ENCODE measurements around the gene CTNND2.

CTNND2 gene

GRCh38 chr5:11306365-11306764 is 597.9 kb downstream of the CTNND2 start:
- no peak for DNase-seq (ENCODE audit: low read depth)
- no peak overlapping the region for H3K9ac ChIP-seq (ENCODE audit: low read length)
- no peaks in the 10 kb centered on the region for H3K36me3 ChIP-seq (ENCODE audit: control insufficient read depth, insufficient read depth, low read length, severe bottlenecking)
- no peaks in the 10 kb centered on the region for H3K9me3 ChIP-seq (ENCODE audit: control insufficient read depth, low read length)
- no peaks in the 10 kb centered on the region for H3K27me3 ChIP-seq (replicated peaks; ENCODE audit: control insufficient read depth, insufficient read depth, low read length)
- no peaks in the 10 kb centered on the region for H3K4me1 ChIP-seq (ENCODE audit: control insufficient read depth, insufficient read depth, low read length)
- H3K4me3 ChIP-seq (ENCODE audit: low read length) = no peak overlapping the region

- Histone ChIP-seq H3K4me1 (ENCODE audit: control insufficient read depth, insufficient read depth, low read length) (no peaks in the 10 kb centered on the region), H3K4me3 (ENCODE audit: low read length) (no peak overlapping the region), H3K36me3 (ENCODE audit: control insufficient read depth, insufficient read depth, low read length, severe bottlenecking) (no peaks in the 10 kb centered on the region), H3K27me3 (replicated peaks; ENCODE audit: control insufficient read depth, insufficient read depth, low read length) (no peaks in the 10 kb centered on the region), H3K9ac (ENCODE audit: low read length) (no peak overlapping the region), H3K9me3 (ENCODE audit: control insufficient read depth, low read length) (no peaks in the 10 kb centered on the region)
- DNase-seq (ENCODE audit: low read depth) = no peak
Measured at GRCh38 chr5:11305245-11305644, 599.0 kb downstream of the CTNND2 start.

- Histone ChIP-seq H3K27me3 (replicated peaks; ENCODE audit: control insufficient read depth, insufficient read depth, low read length) (no peaks in the 10 kb centered on the region), H3K4me1 (ENCODE audit: control insufficient read depth, insufficient read depth, low read length) (no peaks in the 10 kb centered on the region), H3K9me3 (ENCODE audit: control insufficient read depth, low read length) (no peaks in the 10 kb centered on the region), H3K9ac (ENCODE audit: low read length) (no peak overlapping the region), H3K36me3 (ENCODE audit: control insufficient read depth, insufficient read depth, low read length, severe bottlenecking) (no peaks in the 10 kb centered on the region), H3K4me3 (ENCODE audit: low read length) (no peak overlapping the region)
- no peak for DNase-seq (ENCODE audit: low read depth)
Measured at GRCh38 chr5:11304641-11305040, 599.6 kb downstream of the CTNND2 start.

- Histone ChIP-seq H3K9me3 (ENCODE audit: control insufficient read depth, low read length) (no peaks in the 10 kb centered on the region), H3K9ac (ENCODE audit: low read length) (no peak overlapping the region), H3K27me3 (replicated peaks; ENCODE audit: control insufficient read depth, insufficient read depth, low read length) (no peaks in the 10 kb centered on the region), H3K4me1 (ENCODE audit: control insufficient read depth, insufficient read depth, low read length) (no peaks in the 10 kb centered on the region), H3K36me3 (ENCODE audit: control insufficient read depth, insufficient read depth, low read length, severe bottlenecking) (no peaks in the 10 kb centered on the region), H3K4me3 (ENCODE audit: low read length) (no peak overlapping the region)
- no peak for DNase-seq (ENCODE audit: low read depth)
Measured at GRCh38 chr5:11302663-11303062, 601.6 kb downstream of the CTNND2 start.

GRCh38 chr5:11301171-11301570 is 603.1 kb downstream of the CTNND2 start:
- Histone ChIP-seq H3K9me3 (ENCODE audit: control insufficient read depth, low read length) (no peaks in the 10 kb centered on the region), H3K27me3 (replicated peaks; ENCODE audit: control insufficient read depth, insufficient read depth, low read length) (no peaks in the 10 kb centered on the region), H3K9ac (ENCODE audit: low read length) (no peak overlapping the region), H3K4me1 (ENCODE audit: control insufficient read depth, insufficient read depth, low read length) (no peaks in the 10 kb centered on the region), H3K4me3 (ENCODE audit: low read length) (no peak overlapping the region), H3K36me3 (ENCODE audit: control insufficient read depth, insufficient read depth, low read length, severe bottlenecking) (no peaks in the 10 kb centered on the region)
- DNase-seq (ENCODE audit: low read depth) = no peak

GRCh38 chr5:11300736-11301135 is 603.5 kb downstream of the CTNND2 start:
- Histone ChIP-seq H3K27me3 (replicated peaks; ENCODE audit: control insufficient read depth, insufficient read depth, low read length) (no peaks in the 10 kb centered on the region), H3K36me3 (ENCODE audit: control insufficient read depth, insufficient read depth, low read length, severe bottlenecking) (no peaks in the 10 kb centered on the region), H3K4me1 (ENCODE audit: control insufficient read depth, insufficient read depth, low read length) (no peaks in the 10 kb centered on the region), H3K9ac (ENCODE audit: low read length) (no peak overlapping the region), H3K9me3 (ENCODE audit: control insufficient read depth, low read length) (no peaks in the 10 kb centered on the region), H3K4me3 (ENCODE audit: low read length) (no peak overlapping the region)
- DNase-seq (ENCODE audit: low read depth) = no peak

GRCh38 chr5:11298877-11299276 is 605.4 kb downstream of the CTNND2 start:
- Histone ChIP-seq H3K9ac (ENCODE audit: low read length) (no peak overlapping the region), H3K4me3 (ENCODE audit: low read length) (no peak overlapping the region), H3K36me3 (ENCODE audit: control insufficient read depth, insufficient read depth, low read length, severe bottlenecking) (no peaks in the 10 kb centered on the region), H3K27me3 (replicated peaks; ENCODE audit: control insufficient read depth, insufficient read depth, low read length) (no peaks in the 10 kb centered on the region), H3K9me3 (ENCODE audit: control insufficient read depth, low read length) (no peaks in the 10 kb centered on the region), H3K4me1 (ENCODE audit: control insufficient read depth, insufficient read depth, low read length) (no peaks in the 10 kb centered on the region)
- DNase-seq (ENCODE audit: low read depth) = no peak

- H3K4me3 ChIP-seq (ENCODE audit: low read length) = no peak overlapping the region
- H3K36me3 ChIP-seq (ENCODE audit: control insufficient read depth, insufficient read depth, low read length, severe bottlenecking) = no peaks in the 10 kb centered on the region
- no peaks in the 10 kb centered on the region for H3K27me3 ChIP-seq (replicated peaks; ENCODE audit: control insufficient read depth, insufficient read depth, low read length)
- H3K9ac ChIP-seq (ENCODE audit: low read length) = no peak overlapping the region
- DNase-seq (ENCODE audit: low read depth) = no peak
- no peaks in the 10 kb centered on the region for H3K4me1 ChIP-seq (ENCODE audit: control insufficient read depth, insufficient read depth, low read length)
- H3K9me3 ChIP-seq (ENCODE audit: control insufficient read depth, low read length) = no peaks in the 10 kb centered on the region
Measured at GRCh38 chr5:11293523-11293922, 610.7 kb downstream of the CTNND2 start.

GRCh38 chr5:11292648-11293356 is 611.4 kb downstream of the CTNND2 start:
- Histone ChIP-seq H3K9me3 (ENCODE audit: control insufficient read depth, low read length) (no peaks in the 10 kb centered on the region), H3K4me1 (ENCODE audit: control insufficient read depth, insufficient read depth, low read length) (no peaks in the 10 kb centered on the region), H3K27me3 (replicated peaks; ENCODE audit: control insufficient read depth, insufficient read depth, low read length) (no peaks in the 10 kb centered on the region), H3K4me3 (ENCODE audit: low read length) (no peak overlapping the region), H3K36me3 (ENCODE audit: control insufficient read depth, insufficient read depth, low read length, severe bottlenecking) (no peaks in the 10 kb centered on the region), H3K9ac (ENCODE audit: low read length) (no peak overlapping the region)
- no peak for DNase-seq (ENCODE audit: low read depth)

GRCh38 chr5:11289733-11290132 is 614.5 kb downstream of the CTNND2 start:
- Histone ChIP-seq H3K27me3 (replicated peaks; ENCODE audit: control insufficient read depth, insufficient read depth, low read length) (no peaks in the 10 kb centered on the region), H3K9me3 (ENCODE audit: control insufficient read depth, low read length) (no peaks in the 10 kb centered on the region), H3K4me1 (ENCODE audit: control insufficient read depth, insufficient read depth, low read length) (no peaks in the 10 kb centered on the region), H3K36me3 (ENCODE audit: control insufficient read depth, insufficient read depth, low read length, severe bottlenecking) (no peaks in the 10 kb centered on the region), H3K9ac (ENCODE audit: low read length) (no peak overlapping the region), H3K4me3 (ENCODE audit: low read length) (no peak overlapping the region)
- no peak for DNase-seq (ENCODE audit: low read depth)

GRCh38 chr5:11289208-11289607 is 615.0 kb downstream of the CTNND2 start:
- Histone ChIP-seq H3K9me3 (ENCODE audit: control insufficient read depth, low read length) (no peaks in the 10 kb centered on the region), H3K9ac (ENCODE audit: low read length) (no peak overlapping the region), H3K36me3 (ENCODE audit: control insufficient read depth, insufficient read depth, low read length, severe bottlenecking) (no peaks in the 10 kb centered on the region), H3K27me3 (replicated peaks; ENCODE audit: control insufficient read depth, insufficient read depth, low read length) (no peaks in the 10 kb centered on the region), H3K4me3 (ENCODE audit: low read length) (no peak overlapping the region), H3K4me1 (ENCODE audit: control insufficient read depth, insufficient read depth, low read length) (no peaks in the 10 kb centered on the region)
- no peak for DNase-seq (ENCODE audit: low read depth)

- H3K4me3 ChIP-seq (ENCODE audit: low read length) = no peak overlapping the region
- H3K9ac ChIP-seq (ENCODE audit: low read length) = no peak overlapping the region
- H3K4me1 ChIP-seq (ENCODE audit: control insufficient read depth, insufficient read depth, low read length) = no peaks in the 10 kb centered on the region
- peaks cover 19% of the 10 kb centered on the region for H3K9me3 ChIP-seq (ENCODE audit: control insufficient read depth, low read length)
- no peaks in the 10 kb centered on the region for H3K27me3 ChIP-seq (replicated peaks; ENCODE audit: control insufficient read depth, insufficient read depth, low read length)
- no peak for DNase-seq (ENCODE audit: low read depth)
- H3K36me3 ChIP-seq (ENCODE audit: control insufficient read depth, insufficient read depth, low read length, severe bottlenecking) = no peaks in the 10 kb centered on the region
Measured at GRCh38 chr5:11281842-11282241, 622.4 kb downstream of the CTNND2 start.
